OCI-LY7 (cell line): ENCODE measurements around the gene TARS3.

Experiments
- EZH2phosphoT487 ChIP-seq: fragments of 200-600 bp; sonication (generic); IDR thresholded peaks from 2 replicates; pipeline ENCODE4 v1.6.1; 2018; ENCODE audit warnings: low read depth, borderline replicate concordance, mild to moderate bottlenecking, mixed run types, antibody characterized with exemption, low read length, moderate library complexity, mixed read lengths
- TF ChIP-seq, protein P1 (sequence below): fragments of 200-600 bp; sonication (generic); conservative IDR thresholded peaks from 2 replicates; pipeline ENCODE4 v1.5.1; 2014; ENCODE audit warnings: mild to moderate bottlenecking, antibody characterized with exemption, low read length, moderate library complexity, mixed read lengths

DNA sequence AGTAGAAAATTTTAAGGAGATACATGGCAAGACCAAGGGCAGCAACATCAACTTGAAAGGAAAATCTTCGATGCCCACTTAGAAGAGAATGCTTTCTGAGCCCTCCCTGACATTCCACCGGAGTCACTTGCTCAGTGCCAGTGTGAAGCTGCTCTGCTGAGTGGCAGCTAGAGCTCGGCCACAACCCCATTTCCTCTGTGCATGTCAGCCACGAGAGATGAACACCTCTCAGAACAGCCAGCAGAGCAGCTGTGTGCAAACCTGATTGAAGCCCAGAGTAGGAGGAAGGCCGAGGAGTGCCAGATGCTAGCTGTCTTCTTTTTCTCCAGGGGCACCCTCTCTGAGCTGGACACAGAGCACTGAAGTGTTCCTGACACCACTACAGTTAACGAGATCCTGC is 12.2 kb downstream of the TARS3 start:
- TF ChIP-seq, protein P1, sequence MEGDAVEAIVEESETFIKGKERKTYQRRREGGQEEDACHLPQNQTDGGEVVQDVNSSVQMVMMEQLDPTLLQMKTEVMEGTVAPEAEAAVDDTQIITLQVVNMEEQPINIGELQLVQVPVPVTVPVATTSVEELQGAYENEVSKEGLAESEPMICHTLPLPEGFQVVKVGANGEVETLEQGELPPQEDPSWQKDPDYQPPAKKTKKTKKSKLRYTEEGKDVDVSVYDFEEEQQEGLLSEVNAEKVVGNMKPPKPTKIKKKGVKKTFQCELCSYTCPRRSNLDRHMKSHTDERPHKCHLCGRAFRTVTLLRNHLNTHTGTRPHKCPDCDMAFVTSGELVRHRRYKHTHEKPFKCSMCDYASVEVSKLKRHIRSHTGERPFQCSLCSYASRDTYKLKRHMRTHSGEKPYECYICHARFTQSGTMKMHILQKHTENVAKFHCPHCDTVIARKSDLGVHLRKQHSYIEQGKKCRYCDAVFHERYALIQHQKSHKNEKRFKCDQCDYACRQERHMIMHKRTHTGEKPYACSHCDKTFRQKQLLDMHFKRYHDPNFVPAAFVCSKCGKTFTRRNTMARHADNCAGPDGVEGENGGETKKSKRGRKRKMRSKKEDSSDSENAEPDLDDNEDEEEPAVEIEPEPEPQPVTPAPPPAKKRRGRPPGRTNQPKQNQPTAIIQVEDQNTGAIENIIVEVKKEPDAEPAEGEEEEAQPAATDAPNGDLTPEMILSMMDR, result no peak
- no peak for TF ChIP-seq EZH2phosphoT487
